Activated CD4-positive, CD25-positive, alpha-beta regulatory T cell (primary cell): Measurements from ENCODE around the gene PTPN12.
"Not testable (repeated sequence)": the region's sequence is repeated elsewhere in the genome, so short reads cannot be mapped to it uniquely, and the experiment has no call there.

Experiments
- DNase-seq, 4 experiments: peaks; one replicate each; lab custom pipeline; 2025; lab: John Stamatoyannopoulos, UW

Gene PTPN12

DNA sequence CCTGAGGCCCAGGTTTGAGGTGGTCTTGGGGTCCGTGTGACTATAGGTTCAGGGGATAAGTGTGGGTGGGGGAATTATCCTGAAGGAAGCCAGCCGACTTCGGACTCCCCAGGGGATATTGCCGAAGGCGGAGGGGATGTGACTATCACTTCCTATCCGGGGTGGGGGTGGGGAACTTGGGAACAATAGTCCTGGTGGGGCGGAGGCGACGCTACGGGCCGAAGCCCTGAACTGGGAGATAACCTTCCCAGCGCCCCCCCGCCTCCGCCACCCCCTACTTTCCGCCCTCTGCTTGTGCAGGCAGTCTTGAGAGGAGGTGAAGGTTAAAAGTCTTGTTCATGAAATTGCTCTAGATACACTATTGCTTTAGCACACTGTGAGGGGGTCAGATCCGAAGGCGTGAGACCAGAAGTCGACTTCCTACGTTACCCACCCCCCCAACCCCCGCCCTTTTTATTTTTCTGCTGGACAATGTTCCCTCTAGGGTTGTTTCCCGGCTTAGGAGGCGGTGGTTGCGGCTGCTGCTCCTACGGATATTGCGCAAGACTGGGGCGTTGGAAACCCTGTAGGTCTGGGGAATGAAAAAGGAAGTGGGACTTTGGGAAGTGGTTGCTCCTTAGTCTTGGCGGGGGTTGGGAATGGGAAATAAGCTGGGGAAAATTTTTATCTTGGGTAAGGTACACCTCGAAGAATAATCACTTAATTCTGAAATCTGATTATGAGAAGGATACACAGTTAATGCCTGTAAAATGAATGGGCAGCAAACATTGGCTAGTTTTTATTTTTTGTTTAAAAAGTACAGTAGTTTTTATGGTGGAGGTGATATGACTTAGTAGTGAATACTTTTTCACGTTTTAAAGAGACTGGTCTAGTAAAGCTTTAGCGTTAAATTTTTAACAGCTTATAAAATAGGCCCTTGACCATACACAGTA lies 1.5 kb downstream of the PTPN12 start:
- no peak for DNase-seq

GRCh38 chr7:77540402-77540822 lies 3.3 kb downstream of the PTPN12 start:
- DNase-seq: no peak

- not testable (repeated sequence) for DNase-seq
These were observed 3.9 kb downstream of the PTPN12 start for GRCh38 chr7:77540993-77541392.

GRCh38 chr7:77542409-77542808 lies 5.3 kb downstream of the PTPN12 start:
- no peak for DNase-seq

DNA sequence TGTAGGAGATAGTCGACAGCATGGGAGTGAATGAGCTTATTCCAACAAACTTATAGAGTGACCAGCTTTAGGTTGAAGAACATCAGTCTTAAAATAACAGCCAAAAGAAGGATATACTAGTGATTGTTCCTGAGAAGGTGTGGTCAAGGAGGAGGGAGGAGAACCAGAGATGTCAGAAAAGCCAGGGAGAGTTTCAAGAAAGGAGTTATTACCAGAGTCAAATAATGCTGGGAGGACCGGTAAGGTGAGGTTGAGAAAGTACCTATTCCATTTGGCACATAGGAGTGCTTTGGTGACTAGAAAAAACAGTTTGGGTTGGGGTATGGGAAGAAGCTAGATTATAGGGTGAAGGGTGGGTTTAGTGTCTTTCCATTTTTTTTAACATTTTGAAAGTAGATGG lies 5.8 kb downstream of the PTPN12 start:
- DNase-seq: no peak

- DNase-seq: no peak
These were observed 6.8 kb downstream of the PTPN12 start for GRCh38 chr7:77543910-77544309.

DNA sequence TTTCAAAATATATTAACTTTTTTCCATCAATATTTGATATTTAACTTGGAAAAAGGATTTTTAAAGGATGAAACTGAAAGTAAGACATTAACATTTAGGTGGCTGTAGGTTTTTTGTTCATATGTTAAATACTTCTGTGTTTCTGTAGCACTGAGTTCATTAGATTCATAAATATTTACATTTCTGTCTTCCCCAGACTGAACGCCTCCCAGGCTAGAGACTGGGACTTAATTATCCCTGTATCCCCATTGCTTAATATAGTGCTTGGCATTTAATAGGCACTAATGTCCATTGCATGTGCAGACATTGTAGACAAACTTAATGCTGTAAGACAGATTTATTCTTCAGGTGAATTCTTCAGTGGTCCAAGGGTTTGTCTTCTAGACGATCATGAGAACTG lies 7.4 kb downstream of the PTPN12 start:
- DNase-seq: no peak

DNA sequence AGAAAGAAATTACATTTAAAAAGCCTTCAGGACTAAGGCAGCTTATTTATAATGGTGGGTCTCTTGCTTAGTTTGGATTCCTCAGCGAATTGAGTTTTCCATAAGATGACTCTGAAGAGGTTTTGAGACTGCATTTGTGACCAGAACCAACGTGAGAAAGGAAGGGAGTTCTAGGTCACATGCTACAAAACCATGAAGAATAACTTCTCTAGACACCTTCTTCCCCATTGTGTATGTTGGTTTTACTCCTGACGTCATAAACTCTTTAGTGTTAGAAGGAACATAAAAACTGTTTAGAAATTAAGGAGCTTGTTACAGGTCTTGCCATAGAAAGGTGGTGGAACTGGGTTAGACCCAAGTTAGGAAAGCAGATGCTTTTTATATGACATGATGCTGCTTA lies 11.1 kb downstream of the PTPN12 start:
- no peak for DNase-seq

- no peak for DNase-seq
These were observed 12.2 kb downstream of the PTPN12 start for GRCh38 chr7:77549106-77549870.

DNA sequence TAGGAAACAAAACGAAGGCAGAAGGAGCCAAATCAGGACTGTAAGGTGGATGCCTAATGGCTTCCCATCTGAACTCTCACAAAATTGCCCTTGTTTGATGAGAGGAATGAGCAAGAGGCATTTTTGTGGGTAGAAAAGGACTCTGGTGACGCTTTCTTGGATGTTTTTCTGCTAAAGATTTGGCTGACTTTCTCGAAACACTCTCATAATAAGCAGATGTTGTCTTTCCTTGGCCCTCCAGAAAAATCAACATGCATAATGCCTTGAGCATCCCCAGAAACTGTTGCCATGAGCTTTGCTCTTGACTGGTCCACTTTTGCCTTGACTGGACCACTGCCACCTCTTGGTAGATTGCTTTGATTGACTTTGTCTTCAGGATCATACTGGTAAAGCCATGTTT lies 13.5 kb downstream of the PTPN12 start:
- DNase-seq: no peak

GRCh38 chr7:77553123-77553522 lies 16.0 kb downstream of the PTPN12 start:
- DNase-seq: no peak

- no peak for DNase-seq
These were observed 21.3 kb downstream of the PTPN12 start for GRCh38 chr7:77558284-77558967.

DNA sequence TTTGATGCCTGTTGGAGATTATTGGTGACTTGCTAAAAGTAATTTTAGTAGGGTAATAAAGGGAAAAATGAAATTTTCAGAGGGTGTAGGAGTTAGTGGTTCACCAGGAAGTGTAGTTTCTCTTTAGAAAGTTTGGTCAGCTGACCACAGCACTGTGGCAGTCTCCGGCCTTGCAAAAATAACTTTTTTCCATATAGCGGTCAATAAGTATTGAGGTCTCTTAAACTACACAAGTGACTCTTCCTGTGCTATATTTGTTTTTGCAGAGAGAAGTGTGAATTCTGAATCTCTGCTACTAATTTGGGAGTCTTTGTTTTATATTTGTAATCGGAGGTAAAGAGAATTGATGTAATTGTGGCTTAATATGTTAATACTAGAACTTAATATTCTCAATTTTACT lies 24.3 kb downstream of the PTPN12 start:
- DNase-seq: no peak

DNA sequence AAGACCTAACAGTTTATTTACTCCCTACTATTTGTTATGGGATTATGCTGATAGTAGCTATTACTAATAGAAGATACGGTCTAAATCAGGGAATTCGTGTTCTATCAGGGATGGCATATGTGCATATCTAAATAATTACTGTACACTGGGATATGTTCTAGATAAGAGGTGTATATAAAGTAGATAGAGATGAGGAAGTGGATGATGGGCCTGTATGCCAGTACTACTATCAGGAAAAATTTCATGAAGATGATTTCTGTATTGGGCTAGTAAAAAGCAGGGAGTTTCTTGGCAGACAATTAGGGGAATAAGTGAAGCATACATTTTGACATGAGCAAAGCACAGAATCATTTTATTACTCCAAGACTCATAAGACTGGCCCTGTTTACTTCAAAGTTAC lies 26.2 kb downstream of the PTPN12 start:
- no peak for DNase-seq

DNA sequence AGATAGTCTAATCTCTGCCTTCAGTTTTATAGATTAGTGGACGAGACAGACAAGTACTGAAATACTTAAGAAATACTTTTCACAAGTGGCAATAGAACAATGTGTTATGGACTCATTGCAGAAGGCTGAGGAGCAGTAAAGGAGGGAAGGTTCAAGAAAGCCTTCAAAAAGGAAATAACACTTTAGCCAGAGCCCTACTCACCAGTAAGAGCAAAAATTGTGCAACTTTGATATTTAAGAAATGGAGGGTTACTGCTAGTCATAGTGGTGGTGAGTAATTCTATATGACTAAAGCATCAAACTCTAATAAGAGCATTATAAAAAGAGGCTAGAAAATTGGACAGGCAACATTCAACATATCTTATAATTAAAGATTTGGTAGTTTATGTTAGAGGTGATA lies 28.8 kb downstream of the PTPN12 start:
- no peak for DNase-seq

- no peak for DNase-seq
These were observed 29.3 kb downstream of the PTPN12 start for GRCh38 chr7:77566421-77566820.

- no peak for DNase-seq
These were observed 32.6 kb downstream of the PTPN12 start for GRCh38 chr7:77569514-77570232.

- no peak for DNase-seq
These were observed 33.4 kb downstream of the PTPN12 start for GRCh38 chr7:77570330-77571011.

DNA sequence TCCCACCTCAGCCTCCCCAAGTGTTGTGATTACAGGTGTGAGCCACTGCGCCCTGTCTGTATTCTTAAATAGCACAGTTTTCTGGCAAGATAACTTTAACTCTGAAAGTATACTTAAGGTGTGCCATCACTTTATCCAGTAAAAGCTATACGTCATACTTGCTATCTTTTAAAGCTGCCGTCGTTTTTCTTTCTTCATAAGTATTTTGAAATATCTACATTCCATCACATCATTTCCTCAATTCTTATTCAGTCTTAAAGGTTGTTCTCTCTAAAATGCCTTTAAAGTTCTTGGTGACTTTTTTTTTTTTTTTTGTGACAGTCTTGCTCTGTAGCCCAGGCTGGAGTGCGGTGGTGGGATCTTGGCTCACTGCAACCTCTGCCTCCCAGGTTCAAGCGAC lies 34.7 kb downstream of the PTPN12 start:
- no peak for DNase-seq

DNA sequence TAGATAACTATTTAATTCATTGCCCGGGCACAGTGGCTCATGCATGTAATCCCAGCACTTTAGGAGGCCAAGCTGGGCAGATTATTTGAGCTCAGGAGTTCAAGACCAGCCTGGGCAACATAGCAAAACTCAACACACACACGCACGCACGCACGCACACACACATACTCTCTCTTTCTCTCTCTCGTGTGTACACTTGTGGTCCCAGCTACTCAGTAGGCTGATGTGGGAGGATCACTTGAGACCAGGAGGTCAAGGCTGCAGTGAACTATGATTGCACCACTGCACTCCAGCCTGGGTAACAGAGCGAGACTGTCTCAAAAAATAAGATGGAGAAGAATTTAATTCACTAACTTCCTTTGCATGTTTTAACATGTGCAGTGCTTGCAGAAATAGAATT lies 38.1 kb downstream of the PTPN12 start:
- no peak for DNase-seq

- no peak for DNase-seq
These were observed 39.8 kb downstream of the PTPN12 start for GRCh38 chr7:77576856-77577255.
